GM19351 (cell line): ENCODE results near the gene PGS1.

ENCODE experiments used
- ATAC-seq: cut with Tn5 transposase; IDR thresholded peaks from one replicate; pipeline ENCODE4 v1.9.1; 2021; ENCODE audit warnings: mild to moderate bottlenecking, moderate library complexity; ENCODE audit not compliant: unreplicated experiment

Gene PGS1

DNA sequence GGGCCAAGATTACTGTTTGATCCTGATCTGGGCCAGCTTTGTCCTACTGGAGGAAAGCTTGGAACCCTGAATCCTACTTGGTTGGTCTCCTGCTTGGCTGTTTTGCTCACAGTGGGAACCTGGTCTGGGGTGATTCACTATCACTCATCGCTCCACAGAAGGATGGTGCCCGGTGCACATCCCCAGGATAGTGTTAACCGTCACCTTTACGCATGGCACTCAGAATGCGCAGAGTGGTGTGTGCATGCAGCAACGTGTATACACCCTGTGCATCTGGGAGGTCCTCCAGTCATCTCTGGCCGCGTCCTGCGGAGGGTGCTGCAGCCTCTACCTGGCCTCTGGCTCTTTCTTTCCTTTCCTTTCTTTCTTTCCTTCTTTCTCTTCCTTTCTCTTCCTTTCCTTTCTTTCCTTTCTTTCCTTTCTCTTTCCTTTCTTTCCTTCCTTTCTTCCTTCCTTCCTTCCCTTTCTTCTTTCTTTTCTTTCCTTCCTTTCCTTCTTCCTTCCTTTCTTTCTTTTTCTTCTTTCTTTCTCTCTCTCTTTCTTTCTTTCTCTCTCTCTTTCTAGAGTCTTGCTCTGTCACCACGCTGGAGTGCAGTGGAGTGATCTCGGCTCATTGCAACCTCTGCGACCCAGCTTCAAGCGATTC is 31.7 kb upstream of the PGS1 start:
- ATAC-seq: no peak

DNA sequence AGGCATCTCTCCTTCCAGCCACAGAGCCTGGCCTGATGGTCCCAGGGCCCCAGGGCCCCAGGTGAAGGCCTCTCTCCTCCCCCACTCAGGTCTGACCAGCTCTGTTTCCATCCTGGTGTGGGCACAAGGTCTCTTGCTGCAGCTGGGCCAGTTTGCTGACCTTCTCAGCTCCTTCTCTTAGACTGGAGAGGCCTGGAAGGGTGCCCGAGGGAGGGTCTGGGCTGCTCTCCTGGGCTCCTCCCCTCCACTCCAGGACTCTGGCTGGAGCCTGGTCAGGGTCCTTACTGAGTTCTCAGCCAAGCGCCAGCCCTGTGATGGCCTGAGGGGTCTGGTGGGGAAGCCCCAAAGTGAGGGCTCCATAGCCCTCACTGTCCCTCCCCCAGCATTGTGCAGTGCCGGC is 31.0 kb upstream of the PGS1 start:
- ATAC-seq: no peak

DNA sequence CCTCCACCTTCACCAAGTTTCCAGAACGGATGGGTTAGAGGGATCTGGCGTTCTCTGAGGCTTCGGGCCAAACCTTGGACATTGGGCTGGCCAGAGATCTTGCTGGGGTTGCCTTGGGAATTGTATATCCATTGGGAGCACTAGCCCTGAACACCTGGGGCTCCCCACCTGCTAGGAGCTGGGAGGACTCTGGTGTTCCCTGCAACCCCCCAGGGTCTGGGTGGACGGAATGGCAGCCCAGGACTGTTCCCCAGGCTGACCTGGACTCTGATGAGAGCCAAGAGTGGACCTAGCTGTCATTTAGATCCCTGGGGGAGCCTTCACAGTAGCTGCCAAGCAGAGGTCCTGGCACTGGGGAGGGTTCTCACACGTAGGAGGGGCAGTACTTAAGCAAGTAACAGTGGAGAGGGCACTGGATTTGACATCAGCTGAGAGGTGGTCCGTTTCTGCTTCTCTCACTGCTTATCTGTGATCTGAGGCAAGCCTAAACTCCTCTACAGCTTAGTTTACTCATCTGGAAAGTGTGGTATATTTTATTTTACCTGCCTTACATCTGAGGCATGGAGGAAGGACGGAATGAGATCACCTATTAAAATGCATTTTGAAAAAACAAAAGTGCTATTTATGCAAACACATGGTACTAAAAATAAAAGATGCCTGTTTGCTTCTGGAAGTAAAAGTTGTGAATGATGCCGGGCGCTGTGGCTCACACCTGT is 30.2 kb upstream of the PGS1 start:
- no peak for ATAC-seq

DNA sequence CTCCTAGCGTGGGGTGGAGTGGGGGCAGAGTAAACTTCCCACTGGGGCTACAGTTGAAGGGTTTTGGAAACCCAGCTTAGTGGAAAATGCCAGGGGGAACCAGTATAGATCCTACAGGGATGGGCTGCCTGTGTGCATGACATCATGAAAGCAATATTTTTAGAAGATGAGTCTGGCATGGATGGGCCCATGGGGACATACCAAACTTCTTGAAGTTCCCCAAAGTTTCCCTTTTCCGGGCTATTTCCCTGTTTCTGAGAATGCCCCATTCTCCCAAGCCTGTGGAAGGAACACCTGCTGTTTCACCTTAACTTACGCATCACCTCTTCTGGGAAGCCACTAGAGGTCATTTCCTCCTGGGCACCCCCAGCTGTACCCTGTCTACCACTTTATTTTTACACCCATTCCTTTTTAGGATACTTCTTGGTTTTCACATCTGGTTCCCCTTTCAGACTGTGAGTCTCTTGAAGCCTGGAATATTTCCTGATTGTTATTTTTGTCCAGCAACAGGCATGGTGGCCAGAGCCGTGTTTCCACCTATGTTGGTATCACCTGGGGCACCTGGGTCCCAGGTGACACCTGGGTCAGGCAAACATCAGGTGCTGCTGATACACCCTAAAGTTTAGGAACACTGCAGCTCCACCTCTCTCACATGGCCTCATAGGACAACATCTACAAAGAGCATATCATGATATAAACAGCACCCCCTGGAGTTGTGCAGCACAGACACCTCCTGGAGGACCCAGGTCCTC is 28.4 kb upstream of the PGS1 start:
- ATAC-seq: no peak

DNA sequence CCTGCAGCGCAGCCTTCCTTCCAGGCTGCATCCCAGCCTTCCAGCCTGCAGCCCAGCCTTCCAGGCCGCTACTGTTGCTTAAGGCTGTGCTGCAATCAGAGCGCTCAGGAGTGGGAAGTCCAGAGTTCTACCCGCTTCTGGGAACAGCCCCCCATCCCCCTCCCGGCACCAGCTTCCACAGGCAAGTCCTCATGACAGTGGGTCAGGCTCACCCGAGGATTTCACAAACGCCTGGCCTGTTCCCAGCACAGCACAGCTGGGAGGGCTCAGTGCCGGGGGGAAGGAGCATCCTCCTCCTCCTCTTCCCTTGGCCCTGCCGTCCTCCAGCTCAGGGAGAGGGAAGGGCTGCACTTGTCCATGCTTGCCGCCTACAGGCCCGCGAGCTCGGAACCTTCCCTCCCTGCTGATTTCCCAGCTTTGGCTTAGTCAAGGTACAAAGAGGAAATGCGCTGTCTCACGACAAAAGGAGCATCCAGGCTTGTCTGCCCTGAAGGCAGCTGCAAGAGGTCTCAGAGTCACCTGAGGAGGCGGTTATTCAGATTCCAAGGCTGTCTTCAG is 26.9 kb upstream of the PGS1 start:
- no peak for ATAC-seq

DNA sequence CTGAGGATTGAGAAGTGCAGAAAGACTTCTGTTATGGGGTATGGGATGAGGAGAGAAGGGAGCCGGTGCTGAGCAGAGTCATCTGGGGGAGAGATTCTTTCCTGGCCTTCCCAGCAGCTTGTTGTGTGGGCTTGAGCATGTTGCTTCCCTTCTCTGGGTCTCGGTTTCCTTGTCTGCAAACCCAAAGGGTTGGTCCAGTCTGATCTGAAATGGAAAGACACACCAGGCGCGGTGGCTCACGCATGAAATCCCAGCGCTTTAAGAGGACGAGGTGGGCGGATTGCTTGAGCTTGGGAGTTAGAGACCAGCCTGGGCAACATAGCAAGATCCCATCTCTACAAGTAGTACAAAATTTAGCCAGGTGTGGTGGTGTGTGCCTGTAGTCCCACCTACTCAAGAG is 24.6 kb upstream of the PGS1 start:
- no peak for ATAC-seq

DNA sequence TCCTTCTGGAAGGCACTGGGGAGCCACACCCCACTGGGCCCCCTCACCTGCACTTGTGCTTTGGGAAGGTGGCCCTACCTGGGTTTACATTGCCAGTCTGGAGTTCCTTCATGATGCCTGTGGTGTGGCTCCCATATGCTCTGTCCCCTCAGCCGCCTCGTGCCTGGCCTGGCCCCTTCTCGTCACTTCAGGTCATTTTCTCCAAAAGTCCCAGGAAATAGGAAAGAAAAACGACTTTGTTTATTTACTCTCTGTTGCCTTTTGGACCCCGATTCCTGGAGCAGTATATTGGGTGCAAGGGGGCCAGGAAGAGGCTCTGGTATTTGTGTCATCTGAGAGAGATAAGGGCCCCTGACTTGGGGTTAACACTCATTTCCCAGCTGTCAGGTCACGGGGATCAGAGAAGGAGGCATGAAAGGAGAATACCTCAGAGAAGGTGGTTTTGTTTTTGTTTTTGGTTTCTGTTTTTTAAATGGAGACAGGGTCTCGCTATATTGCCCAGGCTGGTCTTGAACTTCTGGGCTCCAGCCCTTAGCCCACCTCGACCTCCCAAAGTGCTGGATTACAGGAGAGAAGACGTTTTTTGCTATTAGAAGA is 23.3 kb upstream of the PGS1 start:
- ATAC-seq: no peak

DNA sequence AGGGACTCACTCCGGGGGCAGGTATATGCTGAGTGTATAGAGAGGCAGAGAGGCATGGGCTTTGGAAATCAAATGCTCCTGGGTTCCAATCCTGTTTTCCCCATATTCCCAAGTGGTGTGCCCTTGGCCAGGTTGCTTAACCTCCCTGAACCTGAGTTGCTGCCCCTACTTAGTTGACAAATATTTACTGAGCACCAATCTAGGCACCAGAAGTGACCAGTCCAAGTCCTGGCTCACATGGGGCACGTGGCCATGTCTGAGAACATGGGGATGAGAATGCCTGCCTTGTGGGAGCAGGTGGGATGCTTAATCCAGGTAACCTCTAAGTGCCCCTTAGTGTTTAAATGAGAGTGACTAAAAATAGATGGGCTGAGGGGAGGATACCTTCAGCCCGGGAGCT is 22.7 kb upstream of the PGS1 start:
- no peak for ATAC-seq

DNA sequence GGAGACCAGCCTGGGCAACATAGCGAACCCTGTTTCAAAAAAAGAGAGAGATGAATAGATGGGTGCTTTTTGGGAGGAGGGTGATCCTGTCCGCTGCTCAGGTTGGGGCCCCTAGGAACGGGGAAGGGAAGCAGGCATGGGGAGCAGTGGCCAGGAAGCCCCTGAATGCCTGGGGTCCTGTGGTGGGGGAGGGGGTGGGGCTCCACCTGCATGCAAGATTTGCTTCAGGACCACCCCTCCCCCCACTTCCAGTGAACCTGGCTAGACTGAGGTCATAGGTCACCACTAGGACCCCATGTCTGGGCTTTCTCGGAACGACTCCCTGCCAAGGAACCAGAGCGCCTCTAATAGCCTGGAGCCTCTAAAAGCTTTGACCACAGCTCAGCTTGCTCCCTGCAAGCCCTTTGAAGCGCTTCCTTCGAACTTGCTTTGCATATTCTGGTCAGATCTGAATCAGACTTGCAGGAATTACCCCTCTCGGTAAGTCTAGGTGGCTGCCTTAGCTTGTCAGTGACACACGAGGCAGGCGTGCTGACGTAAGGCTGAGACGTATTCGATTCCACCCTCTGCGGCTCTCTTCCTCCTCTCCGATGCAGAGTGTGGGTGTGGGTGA is 22.2 kb upstream of the PGS1 start:
- peak; percentile 65 for ATAC-seq

DNA sequence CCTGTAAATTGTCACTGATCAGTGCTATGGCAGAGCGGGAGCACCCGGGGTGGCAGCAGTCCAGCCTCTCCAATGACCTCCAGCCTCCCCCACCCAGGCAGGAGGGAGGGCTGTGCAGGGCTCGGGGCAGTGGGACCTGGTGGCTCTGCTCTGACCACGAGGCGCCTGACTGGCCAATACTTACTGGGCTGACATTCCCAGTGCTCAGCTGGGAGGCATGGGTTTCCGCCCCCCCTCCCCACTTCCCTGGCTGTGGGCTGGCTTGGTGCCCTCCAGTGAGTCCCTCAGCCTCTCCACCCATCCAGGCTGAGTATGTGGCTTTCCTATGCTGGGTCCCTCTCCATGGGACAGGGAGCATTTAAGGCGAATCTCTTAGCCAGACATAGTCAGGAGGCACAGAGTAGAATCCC is 21.3 kb upstream of the PGS1 start:
- ATAC-seq: no peak

DNA sequence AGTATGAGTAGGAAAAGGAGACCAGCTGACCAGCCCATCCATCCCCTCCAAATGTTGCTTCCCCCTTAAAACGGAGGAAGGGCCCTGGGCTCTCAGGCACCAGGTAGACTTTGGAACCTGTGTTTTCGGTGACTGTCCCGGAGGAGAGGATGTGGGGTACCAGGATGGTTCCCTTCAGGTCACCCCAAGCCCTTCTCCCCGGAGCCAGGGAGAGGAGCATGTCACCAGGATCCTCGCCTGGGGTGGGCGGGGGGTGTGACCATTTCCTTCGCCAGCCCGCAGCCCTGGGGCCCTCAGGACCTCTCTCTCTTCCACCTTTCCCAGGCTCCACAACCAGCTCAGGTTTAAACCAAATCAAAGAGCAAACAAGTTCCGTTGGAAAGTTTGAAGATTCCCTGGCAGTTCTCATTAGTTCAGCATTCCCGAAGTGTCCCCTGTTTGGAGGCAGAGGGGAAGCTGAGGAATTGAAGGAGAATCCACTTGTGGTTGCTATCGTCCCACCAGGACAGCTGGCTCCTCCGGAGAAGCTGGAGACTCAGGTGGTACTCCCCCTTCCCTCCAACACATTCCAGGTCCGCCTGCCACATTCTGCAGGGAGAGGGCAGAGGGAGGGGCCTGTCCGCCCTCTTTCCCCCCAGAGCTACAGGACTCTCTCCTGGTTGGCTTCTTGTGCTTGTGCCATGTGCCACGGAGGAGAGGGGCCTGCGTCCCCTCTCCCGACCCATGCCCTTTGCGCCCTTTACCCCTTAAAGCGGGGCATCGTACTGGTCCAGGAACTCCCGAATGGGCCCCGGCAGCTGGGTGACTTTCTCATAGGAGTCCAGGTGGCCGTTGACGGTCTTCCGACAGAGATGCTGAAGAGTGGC is 20.5 kb upstream of the PGS1 start:
- no peak for ATAC-seq

DNA sequence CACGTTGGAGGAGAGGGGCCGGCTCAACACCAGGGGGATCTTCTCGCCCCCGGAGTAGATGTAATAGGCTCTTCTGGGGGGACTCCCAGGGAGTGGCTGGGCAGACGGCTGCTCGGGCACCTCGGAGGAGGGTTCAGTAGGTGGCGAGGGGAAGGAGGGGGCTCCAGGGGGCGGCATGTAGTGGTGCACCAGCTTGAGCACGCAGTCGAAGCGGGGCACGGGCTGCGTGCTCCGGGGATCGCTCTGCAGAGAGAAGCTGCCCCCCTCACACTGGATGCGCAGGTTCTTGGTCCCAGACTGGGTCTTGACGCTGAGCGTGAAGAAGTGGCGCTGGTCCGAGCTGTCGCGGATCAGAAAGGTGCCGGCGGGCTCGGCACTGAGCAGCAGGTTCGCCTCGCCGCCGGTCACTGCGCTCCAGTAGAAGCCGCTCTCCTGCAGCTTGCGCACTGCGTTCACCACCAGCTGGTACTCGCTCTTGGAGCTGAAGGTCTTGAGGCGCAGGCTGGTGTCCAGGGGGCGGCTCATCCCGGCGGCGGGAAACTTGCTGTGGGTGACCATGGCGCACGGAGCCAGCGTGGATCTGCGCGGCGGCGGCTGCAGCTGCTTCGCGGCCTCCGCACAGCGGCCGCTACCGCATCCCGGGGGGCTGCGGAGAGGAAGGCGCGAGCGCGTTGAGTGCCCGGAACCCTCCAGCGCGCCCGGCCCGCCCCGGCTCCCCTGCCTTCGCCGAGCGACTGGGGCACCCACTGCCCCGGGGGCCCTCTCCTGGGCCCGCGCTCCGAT is 19.7 kb upstream of the PGS1 start:
- ATAC-seq: no peak

DNA sequence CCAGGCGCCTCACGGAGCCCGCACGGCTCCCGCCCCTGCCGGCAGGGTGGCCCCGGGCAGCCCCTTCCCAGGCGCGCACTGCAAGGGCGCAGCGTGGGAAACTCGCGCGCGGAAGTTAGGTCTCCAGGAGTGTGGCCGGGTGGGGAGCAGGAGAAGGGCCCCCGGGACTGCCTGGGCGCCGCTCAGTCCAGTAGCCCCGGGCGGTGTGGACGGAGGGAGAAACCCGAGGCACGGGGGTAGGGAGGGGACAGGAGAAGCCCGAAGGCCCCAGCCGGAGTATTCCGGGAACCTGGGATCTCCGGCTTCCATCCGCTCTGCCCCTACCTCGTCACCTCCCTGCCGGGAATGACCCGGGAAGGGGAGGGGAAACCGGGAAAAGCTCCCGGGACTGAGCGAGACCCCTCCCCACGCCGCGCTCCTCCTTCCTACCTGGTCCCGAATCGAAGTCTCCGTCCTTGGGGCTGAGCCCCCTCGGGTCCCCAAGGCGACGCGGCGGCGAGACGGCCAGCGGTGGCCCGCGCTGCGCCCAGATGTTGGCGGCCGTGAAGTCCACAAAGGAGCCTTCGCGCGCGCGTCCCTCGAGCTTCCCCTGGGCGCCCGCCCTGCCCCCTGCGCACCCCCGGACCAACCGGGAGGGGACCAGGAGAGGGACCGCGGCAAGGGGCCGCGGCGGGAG is 19.0 kb upstream of the PGS1 start:
- ATAC-seq: peak; percentile 6

DNA sequence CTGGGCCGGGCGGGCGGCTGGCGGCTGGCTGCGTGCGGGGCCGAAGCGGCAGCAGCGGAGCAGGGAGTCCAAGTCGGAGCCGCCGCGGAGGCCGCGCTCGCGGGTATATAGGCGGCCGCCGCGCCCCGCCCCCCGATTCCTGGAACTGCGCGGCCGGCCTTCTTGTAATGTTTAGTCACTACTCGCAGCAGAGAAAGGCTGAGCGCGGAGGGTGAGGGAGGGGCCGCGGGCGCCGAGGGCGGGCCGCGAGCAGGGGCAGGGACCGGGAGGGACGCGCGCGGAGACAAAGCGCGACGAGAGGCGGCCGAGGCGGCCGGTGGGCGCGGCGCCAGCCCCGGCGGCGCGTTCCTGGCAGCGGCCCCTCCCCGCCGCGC is 18.5 kb upstream of the PGS1 start, which contains the start of gene SOCS3:
TSS of gene SOCS3 (minus strand) at position 81 of the 374 bp plus-strand sequence. CDS start 982 bp downstream, outside the sequence.
- ATAC-seq: peak; percentile 42

DNA sequence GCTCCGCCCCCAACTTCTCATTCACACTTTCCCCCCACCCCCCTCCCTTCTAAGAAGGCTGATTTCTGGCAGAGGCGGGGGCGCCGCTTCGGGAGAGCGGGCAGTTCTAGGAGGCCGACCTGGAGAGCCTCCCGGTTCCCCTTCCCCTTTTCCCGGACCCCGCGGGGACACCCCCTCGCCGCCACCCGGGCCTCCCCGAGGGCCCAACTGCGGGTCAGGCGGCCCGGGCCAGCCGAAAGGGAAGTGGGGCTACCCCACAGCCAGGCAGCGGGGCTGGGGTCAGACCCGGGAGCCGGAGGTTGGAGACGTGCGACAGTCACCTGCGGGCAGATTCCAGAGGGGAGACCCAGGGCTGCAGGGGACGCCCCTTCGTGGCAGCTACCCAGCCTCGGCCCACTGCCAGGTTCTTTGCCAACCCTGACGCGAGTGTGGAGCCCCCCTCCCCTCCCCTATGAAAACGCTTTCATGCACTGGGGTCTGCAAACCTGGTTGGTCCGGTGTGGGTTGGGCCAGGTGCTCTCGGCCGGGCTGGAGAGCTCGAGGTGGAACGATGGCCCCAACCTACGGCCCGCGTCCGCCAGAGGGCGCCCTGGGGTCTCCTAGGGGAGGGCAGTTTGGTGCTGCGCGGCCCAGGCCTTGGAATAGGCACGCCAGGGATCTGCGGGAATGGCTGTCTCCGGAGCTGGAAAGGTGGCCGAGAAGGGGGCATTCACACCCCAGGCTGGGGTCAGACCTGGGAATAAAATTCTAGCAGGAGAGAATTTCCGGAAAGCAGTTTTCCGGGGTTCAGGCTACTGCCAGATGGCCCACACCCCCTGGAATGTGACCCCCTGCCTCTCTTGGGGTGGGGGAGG is 17.9 kb upstream of the PGS1 start:
- peak; percentile 16 for ATAC-seq

DNA sequence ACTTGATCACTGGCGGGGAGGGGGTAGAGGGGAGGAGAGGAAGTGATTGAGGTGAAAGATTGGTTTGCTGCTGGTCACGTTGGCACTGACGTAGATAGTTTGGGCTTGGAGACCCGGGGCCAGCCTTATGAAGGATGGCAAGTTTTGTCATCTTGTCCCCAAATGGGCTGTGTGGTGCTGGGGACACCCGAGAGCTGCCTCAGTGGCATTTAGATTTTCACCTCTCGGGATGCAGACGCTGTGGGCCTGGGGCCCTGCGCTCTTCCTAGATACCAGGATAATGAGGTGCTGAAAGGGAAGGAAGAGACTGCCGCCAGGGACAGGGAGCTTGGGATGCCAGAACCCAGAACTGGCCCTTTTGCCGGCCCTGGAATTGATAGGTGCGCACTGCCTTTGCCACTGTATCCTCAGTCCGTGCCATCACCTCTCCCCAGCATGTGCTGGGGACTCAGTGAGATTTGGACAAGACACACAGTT is 17.2 kb upstream of the PGS1 start:
- ATAC-seq: no peak

DNA sequence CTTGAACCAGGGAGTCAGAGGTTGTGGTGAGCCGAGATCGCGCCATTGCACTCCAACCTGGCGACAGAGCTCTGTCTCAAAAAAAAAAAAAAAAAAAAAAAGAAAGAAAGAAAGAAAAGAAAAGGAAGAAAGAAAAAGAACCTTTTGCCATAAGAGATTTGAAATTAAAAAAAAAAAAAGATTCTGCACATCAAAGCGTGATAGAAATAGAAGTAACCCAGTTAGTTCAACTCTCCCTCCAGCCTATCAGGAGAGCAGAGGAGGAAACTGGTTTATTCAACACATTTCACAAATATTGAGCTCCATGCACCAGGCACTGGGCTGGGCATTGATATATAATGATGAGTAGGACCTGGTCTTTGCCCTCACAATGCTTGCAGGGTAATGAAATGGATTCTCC is 16.2 kb upstream of the PGS1 start:
- no peak for ATAC-seq

DNA sequence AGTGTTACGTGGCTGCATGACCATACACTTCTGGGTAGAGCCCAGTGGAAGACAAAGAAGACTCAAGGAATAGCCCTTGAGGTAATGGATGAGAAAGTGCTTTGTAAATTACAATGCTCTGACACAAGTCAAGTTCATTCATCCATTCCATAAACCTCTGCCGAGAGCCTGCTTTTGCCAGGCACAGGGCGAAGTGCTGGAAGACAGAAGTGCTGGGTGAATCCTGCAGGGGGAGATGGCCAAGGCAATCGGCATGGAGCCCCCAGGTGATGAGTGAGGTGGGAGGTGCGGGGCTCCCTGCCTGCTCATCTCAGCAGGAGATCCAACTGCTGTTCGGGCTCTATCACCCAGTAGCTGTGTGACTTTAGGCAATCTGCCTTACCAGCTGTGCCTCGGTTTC is 15.8 kb upstream of the PGS1 start:
- ATAC-seq: no peak
